ENCODE measurements around the gene SLC29A4. TPM values are rescaled to one million over a fixed set of nuclear protein-coding genes. Genes with fewer than 3 reads are reported as not detected.
"Not testable (repeated sequence)": the region's sequence is repeated elsewhere in the genome, so short reads cannot be mapped to it uniquely, and the experiment has no call there.

The SLC29A4 gene
- total RNA-seq, 1 experiment from 2014 or later: 4.7 TPM

DNA sequence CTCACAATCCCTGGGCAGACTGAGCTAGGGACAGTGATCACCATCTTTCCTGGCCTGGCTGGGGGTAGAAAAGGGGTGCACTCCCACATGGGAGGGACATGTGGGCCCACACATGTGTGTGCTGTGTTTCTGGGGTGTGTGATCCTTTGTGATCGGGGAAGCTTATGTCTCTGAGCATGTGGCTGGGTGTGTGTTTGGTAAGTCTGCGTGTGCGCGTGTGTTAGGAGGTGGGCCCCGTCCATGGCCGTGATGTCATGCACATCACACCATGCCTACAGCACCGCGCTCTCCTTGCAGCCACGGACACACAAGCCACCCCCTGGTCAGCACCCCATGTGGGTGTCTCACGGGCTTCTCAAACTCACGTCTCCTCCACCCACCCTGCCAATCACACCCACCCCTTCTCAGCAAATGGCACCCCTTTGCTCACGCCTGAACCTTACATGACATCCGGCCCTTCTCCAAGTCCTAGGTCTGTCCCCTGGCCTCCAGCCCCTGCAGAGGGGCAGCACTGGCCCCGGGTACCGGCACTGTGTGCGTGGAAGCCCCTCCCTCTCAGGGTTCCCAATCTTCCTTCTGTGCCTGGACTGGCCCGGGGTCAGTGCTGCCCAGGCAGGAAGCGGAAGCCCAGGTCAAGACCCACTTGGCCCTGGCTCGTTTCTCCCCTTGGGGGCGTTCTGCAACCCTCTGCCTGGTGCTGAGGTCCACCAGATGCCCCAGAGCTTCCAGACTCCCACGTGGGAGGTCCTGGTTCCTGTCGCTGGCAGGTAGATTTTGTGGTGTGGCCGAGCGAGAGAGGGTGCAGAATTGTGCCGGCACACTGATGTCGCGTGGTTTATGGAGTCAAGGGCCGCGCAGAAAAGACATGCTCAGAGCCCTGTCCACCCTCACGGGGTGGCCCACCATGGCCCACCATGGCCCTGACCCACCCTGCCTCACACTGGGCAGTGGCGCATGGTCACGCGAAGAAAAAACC is 12.6 kb downstream of the SLC29A4 start:
- DNase-seq (ENCODE audit: low read depth): no peak

DNA sequence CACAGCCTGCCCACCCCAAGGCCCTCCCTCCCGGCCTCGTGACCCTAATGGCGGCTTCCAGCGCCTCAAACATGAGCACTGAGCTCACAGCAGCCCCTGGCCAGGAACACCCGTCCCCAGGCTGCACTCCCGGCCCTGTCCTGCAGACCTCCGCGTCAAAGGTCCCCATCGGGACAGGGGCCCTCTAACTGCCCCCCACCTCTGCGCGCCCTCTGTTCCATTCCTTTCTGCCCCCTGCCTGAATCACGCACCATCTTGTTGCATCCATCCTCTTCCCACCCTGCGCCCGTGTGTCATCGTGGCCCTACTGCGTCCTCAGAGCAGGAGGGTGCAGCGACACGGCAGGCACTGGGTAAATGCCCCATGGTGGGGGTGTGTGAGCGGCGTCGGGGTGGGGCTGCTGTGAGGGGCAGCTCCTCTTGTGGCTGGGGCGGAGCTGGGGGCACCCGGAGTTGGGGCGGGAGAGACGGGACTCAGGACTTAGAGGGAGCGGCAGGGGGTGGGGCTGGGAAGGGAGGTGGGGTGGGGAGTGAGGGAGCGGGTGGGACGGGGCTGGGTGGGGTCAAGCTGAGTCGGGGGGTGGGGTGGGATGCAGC is 13.4 kb downstream of the SLC29A4 start:
- no peak for DNase-seq (ENCODE audit: low read depth)

DNA sequence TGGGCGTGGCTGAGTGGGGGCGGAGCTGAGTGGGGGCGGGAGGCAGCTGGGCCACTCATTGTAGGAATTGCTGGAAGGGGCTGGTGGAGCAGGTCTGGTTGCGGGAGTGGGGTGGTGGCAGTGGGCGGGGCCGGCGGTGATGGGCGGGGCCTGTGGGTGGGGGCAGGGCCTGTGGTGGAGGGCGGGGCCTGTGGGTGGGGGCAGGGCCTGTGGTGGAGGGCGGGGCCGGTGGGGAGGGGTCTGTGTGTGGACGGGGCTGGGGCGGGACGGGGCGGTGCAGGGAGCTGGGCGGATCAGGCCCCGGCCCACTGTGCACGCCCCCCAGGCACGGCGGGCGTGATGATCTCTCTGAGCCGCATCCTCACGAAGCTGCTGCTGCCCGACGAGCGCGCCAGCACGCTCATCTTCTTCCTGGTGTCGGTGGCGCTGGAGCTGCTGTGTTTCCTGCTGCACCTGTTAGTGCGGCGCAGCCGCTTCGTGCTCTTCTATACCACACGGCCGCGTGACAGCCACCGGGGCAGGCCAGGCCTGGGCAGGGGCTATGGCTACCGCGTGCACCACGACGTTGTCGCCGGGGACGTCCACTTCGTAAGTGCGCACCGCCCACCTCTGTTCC is 14.0 kb downstream of the SLC29A4 start:
- DNase-seq (ENCODE audit: low read depth): no peak

GRCh38 chr7:5300366-5300765 is 17.6 kb downstream of the SLC29A4 start:
- DNase-seq (ENCODE audit: low read depth): no peak

DNA sequence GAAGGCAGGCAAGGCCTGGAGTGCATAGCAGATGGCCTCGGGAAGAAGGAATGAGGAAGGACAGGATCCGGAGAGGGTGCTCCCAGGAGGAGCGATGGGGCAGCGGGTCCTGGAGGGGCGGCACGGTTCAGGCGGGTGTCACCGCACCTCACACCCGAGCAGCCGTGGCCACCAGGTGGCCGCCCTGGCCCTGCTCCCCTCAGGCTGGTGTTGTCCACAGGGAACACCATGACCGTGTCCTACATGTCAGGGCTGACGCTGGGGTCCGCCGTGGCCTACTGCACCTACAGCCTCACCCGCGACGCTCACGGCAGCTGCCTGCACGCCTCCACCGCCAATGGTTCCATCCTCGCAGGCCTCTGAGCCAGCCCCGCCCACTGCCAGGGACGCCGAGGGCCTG is 19.8 kb downstream of the SLC29A4 start:
- DNase-seq (ENCODE audit: low read depth): no peak

- no peak for DNase-seq (ENCODE audit: low read depth)
Measured at GRCh38 chr7:5303061-5303460, 20.3 kb downstream of the SLC29A4 start.

GRCh38 chr7:5303591-5304505 is 21.1 kb downstream of the SLC29A4 start:
- no peak for DNase-seq (ENCODE audit: low read depth)

GRCh38 chr7:5305050-5305449 is 22.3 kb downstream of the SLC29A4 start:
- DNase-seq (ENCODE audit: low read depth): not testable (repeated sequence)

DNA sequence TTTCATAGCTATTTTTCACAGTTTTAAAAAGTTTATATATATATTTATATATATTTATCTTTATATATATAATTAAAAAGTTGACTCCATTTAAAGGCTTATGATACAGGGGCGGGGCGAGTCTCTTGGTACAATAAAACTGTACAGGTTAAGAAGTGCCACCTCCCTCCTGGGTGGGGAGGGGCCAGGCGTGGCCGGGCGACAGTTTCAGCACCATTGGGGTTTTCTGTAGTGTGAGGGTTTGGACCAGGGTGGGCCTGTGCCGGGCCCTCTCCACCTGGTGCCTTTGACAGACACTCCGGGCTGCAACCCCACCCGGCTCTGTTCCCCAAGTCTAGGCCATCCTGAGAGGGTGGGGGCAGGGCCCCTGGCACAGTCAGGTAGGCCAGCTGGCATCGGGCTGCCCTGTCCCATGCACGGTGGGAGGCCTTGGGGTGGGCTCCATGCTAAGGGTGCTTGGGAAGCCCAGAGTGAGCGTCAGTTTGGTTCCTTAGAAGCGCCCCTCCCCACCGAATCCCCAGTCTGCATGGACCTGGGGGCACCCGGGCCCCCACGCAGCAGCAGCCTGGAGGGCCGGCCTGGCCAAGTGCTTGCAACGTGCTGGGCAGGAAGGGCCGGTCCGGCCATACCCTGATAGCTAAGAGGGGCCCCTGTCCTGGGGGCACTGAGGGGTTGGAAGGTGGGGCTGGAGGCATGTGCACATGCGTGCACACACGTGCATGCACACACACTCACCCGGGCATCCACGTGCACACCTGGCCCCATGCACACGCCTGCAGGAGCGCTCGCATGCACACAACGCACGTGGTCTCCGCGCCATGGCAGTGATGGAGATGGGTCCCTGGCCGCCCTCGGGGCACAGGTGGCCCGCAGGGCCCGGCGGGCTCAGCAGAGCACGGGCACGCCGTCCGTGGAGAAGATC is 24.7 kb downstream of the SLC29A4 start:
- DNase-seq (ENCODE audit: low read depth): not testable (repeated sequence)

DNA sequence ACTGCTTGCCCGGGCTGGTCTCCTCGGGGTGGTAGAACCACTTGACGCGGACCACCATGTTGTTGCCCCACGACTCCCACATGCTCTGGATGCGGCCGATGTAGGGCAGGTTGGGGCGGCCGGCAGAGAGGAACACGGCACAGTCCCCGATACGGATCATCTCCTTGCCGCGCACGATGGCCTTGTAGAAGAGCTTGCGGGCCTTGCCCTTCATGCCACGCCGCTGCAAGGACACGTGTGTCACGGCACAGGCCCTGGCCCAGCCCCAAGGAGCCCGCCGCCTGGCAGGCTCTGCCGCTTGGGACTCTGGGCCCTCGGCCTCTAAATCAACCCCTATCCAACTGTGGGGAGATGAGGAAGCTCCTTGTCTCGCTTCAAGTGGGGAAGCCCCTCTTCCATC is 26.4 kb downstream of the SLC29A4 start:
- no peak for DNase-seq (ENCODE audit: low read depth)

GRCh38 chr7:5310822-5311405 is 28.2 kb downstream of the SLC29A4 start:
- DNase-seq (ENCODE audit: low read depth): no peak

DNA sequence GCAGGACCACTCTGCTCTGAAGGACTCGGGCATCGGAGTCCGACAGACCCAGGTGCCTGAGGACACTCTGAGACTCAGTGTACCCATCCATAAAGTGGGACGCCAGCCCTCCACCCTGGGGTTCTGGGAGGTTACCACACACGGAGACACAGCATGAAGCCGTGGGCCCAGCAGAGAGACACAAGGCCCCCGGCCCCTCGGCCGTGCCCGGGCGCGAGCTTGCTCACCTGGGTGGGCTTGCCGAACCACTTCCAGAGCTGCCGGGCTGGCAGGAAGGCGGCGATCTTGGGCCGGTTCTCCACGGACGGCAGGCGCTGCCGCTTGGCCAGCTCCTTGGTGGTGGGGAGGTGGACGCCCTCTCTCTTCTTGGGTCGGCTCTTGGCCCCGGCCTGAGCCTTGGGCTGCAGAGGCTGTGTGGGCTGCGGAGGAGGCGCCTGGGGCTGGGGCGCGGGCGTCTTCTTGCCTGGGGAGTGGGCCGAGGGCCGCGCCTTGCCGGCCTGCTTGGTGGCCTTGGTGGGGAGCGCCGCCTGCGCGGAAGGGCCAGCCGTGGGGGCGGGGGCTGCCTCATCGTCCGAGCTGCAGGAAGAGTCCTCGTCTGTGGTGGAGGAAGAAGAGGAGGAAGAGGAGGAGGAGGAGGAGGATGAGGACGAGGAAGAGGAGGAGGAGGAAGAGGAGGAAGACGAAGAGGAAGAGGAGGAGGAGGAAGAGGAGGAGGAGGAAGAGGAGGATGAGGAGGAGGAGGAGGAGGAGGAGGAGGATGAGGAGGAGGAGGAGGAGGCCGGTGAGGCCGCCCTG is 29.7 kb downstream of the SLC29A4 start:
- DNase-seq (ENCODE audit: low read depth): not testable (repeated sequence)

GRCh38 chr7:5313076-5313885 is 30.5 kb downstream of the SLC29A4 start:
- DNase-seq (ENCODE audit: low read depth): not testable (repeated sequence)

GRCh38 chr7:5314864-5315263 is 32.1 kb downstream of the SLC29A4 start:
- DNase-seq (ENCODE audit: low read depth): no peak

DNA sequence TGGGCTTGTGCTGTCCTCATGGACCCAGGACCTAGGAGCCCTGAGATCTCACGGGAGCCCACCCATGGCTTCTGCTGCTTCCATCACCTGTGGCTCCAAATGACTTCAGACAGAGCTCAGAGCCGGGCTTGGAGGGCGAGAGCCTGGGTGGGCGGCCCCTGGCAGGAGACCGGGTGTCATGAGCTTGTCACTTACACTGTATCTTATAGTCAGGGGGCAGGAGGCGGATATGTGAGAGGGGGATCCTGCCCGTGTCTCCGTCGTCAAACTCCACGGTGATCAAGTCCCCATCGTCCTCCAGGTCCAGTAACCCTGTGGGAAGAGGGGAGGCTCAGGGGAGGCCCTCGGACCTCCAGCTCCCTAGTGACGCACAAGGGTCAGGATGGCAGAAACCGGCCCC is 33.0 kb downstream of the SLC29A4 start:
- no peak for DNase-seq (ENCODE audit: low read depth)

GRCh38 chr7:5318613-5319012 is 35.9 kb downstream of the SLC29A4 start:
- not testable (repeated sequence) for DNase-seq (ENCODE audit: low read depth)

GRCh38 chr7:5320391-5320790 is 37.6 kb downstream of the SLC29A4 start:
- DNase-seq (ENCODE audit: low read depth): no peak

DNA sequence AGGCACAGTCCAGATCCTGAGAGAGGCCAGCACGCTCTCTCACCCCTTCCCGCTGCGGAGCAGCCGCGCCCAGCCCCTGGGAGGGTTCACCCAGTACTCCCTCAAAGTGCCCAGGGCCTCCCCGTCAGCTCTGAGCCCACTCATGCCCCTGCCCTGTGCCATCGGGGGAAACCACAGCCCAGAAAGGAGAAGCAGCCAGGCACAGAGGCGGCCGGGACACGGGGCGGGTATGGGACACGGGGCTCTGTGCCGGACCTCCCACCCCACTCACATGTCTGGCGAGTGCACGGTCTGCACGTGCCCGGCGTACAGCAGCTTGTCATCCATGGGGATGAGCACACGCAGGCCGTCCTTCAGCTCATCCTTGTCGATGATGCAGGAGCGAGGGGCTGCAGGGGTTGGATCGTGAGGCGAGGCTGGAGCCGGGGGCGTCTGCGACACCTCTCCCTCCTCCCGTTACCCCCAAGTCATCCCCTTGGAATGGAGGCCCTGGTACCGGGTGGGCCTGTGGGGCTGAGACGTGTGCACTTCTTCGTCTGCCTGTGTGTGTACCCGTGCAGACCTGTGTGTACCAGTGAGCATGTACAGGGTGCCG is 38.2 kb downstream of the SLC29A4 start:
- DNase-seq (ENCODE audit: low read depth): no peak

Data from LHCN-M2 (cell line).